GM21717 (cell line): ENCODE measurements around the gene ADAD1.
"Not testable (repeated sequence)": the region's sequence is repeated elsewhere in the genome, so short reads cannot be mapped to it uniquely, and the experiment has no call there.

Experiments
- ATAC-seq: cut with Tn5 transposase; IDR thresholded peaks from one replicate; pipeline ENCODE4 v1.9.1; 2021; ENCODE audit warnings: mild to moderate bottlenecking, moderate library complexity; ENCODE audit not compliant: unreplicated experiment

ADAD1 gene

DNA sequence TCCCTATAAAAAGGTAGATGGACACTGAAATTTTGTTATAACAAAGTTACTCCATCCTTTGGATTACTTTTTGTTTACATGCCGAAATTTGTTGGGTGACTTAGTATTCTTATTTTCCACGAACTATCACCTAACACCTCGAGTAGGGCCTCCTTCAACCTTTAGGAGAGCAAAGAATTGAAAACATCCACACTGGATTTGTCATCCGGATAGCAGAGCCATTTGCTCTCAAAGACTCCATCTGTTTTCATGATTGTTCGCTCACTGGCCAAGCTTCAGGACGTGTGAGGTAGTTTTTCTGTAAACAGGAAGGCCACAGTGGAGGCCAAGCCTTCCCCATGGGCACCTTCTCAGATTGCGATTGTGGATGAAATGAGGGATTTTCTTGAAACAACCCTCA is at the start of gene ADAD1:
ADAD1 (plus strand) TSS at position 301 of the 400 bp plus-strand sequence. CDS start 1,059 bp downstream, outside the sequence.
- no peak for ATAC-seq

DNA sequence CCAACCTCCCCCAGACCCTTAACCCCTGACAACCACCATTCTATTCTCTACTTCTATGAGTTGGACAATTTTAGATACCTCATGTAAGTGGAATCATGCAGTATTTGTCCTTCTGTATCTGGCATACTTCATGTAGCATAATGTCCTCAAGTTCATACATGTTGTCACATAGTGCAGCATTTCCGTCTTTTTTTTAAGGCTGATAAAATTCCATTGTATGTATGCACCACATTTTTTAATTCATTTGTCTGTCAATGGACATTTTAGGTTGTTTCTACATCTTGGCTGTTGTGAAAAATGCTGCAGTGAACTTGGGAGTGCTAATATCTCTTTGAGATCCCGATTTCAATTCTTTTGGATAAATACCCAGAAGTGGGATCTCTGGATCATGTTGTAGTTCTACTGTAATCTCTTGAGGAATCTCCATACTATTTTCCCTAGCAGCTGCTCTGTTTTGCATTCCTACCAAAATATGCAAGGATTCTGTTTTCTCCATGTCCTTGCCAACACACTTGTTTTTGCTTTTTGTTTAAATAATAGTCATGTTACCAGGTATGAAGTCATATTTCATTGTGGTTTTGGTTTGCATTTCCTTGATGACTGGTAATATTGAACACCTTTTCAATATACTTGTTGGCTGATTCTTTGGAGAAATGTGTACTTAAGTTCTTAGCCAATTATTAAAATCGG is 48.8 kb upstream of the ADAD1 start:
- no peak for ATAC-seq

DNA sequence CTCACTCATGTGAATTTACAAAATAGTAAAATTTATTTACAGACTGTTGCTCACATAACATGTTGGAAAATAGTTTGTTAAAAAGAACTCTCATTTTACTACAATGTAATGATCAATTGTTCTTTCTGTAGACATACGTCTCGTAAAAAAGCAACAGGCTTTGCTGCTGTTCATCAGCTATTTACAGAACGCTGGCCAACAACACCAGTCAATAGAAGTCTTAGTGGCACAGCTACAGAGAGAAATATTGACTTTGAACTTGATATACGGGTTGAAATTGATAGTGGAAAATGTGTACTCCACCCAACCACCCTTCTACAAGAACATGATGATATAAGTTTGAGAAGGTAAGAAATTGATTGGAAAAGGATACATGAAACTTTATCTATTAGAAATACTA is 47.6 kb upstream of the ADAD1 start:
- ATAC-seq = no peak

DNA sequence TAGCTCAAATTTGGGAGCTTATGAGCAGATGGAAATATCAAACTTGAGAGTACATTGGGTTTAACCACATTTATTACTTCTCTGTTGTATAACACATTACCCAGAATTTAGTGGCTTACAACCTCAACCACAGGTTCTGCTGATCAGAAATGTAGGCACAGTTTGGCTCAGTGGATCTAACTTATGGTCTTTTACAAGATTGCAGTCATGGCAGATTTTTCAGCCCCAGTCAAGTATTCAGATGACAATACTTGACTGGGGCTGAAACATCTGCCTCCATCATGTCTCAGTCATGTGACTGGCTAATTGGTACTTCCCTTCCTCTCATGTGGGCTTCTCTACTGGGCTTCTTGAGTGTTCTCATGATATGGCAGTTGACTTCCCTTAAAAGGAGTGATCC is 44.0 kb upstream of the ADAD1 start:
- no peak for ATAC-seq

DNA sequence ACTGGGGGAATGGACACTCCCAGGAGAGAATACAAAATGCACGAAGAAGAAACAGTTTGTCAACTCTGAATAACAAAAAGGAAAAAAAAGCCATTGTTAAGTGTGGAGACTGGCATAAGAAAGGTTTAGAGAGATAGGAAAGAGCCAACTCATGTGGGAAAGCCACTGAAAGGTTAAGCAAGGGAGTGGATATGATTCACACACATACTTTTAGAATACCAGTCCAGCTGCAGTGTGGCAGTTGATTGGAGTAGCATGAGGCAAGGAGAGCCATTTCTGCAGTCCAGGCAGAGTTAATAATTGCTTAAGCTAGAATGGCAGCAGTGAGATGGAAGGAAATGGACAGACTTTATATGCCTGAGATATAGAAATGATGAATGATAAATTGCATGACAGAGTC is 36.9 kb upstream of the ADAD1 start:
- ATAC-seq = no peak

DNA sequence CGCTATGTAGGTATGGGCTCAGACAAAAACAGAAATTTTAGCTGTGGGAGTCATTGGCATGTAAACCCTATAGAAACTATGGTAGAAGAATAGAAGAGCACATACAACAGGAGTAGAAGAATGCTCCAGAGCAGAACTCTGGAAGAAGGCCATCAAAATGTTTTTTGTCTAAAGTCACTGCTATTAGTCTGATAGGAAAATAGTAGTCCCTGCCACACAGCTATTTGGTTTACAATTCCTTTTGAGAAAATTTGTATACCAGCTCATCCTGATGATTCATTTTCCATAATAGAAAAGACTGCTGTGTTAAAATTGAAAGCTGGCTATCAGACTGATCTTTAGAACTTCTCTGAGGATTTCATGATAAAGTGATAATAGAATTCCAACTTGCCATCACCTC is 32.8 kb upstream of the ADAD1 start:
- no peak for ATAC-seq

- no peak for ATAC-seq
Observed at GRCh38 chr4:122346503-122346902, 32.3 kb upstream of the ADAD1 start.

DNA sequence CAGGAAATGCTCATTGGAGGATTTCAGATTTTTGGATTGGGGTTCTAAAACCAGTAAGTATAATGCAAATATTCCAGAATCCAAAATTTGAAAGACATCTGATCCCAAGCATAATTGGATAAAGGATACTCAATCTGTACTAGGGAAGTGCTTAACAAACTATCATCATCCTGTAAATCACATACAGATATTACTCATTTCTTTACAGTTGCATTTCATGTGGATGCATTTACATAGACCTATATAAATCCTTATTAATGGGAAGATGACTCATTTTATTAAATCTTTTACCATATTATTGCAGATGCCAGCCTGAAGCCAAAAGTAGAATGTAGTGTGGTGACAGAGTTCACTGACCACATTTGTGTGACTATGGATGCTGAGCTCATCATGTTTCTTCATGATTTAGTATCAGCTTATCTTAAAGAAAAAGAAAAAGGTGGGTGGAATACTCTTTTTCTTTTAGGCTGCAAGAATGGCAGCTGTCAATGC is 22.4 kb upstream of the ADAD1 start:
- no peak for ATAC-seq

GRCh38 chr4:122360754-122361153 is 18.1 kb upstream of the ADAD1 start:
- no peak for ATAC-seq

DNA sequence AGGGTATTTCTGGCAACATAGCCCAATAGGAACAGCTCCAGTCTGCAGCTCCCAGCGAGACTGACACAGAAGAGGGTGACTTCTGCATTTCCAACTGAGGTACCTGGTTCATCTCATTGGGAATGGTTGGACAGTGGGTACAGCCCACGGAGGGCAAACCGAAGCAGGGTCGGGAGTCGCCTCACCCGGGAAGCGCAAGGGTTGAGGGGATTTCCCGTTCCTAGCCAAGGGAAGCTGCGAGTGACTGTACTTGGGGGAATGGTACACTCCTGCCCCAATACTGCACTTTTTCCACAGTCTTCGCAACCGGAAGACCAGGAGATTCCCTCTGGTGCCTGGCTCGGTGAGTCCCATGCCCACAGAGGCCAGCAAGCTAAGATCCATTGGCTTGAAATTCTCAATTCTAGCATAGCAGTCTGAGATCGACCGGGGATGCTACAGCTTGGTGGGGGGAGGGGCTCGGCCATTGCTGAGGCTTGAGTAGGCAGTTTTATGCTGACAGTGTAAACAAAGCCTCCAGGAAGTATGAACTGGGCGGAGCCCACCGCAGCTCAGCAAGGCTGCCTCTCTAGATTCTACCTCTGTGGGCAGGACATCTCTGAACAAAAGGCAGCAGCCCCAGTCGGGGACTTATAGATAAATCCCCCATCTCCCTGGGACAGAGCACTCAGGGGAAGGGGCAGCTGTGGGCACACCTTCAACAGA is 14.0 kb upstream of the ADAD1 start:
- no peak for ATAC-seq

DNA sequence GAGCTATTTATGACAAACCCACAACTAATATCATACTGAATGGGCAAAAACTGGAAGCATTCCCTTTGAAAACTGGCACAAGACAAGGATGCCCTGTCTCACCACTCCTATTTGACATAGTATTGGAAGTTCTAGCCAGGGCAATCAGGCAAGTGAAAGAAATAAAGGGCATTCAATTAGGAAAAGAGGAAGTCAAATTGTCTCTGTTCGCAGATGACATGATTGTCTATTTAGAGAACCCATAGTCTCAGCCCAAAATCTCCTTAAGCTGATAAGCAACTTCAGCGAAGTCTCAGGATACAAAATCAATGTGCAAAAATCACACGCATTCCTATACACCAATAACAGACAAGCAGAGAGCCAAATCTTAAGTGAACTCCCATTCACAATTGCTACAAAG is 10.0 kb upstream of the ADAD1 start:
- ATAC-seq = not testable (repeated sequence)

DNA sequence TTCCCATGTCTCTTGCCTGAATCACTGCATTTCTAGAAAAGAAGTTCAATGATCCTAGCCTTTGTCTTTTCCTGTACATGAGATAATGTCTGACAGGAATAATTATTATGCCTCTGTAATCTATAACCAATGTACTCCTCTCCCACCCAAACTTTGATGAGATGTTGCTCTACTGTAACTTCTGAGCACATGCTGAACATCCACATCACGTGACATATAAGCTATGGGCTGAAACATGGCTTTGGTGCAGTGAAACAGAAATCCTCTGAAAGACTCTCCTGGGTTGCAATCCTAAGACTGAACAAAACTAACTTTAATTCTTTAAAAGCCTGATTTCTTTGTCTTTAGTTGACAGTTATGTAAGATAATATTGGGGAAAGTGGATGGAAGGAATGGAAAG is 1.5 kb upstream of the ADAD1 start:
- no peak for ATAC-seq

GRCh38 chr4:122379239-122379638 is 428 bp downstream of the ADAD1 start:
- no peak for ATAC-seq

GRCh38 chr4:122383341-122383740 is 4.5 kb downstream of the ADAD1 start:
- ATAC-seq = no peak

- ATAC-seq = no peak
Observed at GRCh38 chr4:122384245-122384644, 5.4 kb downstream of the ADAD1 start.

DNA sequence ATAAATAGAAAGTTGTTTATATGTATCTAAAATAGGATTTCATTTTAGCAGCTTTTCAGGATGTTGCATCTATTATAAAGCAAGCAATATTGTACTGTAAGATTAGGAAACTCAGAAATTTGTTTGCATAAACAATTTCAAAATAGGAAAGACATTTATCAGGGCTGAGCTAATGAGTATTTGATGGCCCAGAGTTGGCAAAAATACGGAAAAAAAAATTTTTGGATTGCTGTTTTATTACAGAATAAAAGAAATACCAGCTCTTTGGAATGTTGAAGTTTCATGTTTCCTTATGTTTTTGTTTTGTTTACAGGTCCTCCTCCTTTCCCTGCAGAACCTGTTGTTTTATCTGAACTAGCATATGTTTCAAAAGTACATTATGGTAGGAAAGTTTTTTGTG is 14.5 kb downstream of the ADAD1 start:
- no peak for ATAC-seq

DNA sequence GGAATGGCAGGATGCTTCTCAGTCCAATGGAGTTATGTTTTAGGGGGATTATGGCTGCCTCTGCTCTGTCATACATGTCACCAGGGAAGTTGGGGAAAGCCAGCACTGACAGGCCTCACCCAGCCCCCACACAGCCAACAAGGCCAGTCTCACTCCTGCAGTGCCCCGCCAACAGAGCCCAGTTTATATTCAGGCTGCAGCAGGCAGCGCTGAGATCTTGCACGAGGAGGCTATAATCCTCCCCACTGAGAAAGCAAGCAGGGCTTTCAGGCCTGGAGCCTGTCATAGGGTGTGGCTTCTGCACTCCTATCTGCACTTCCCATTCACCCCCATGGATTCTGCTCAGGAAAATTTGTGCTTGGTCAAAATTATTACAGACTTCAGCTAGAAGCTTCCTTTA is 25.1 kb downstream of the ADAD1 start:
- ATAC-seq = no peak

GRCh38 chr4:122412547-122412946 is 33.7 kb downstream of the ADAD1 start:
- peak; percentile 76 for ATAC-seq

- ATAC-seq = no peak
Observed at GRCh38 chr4:122423246-122423645, 44.4 kb downstream of the ADAD1 start.

- ATAC-seq = no peak
Observed at GRCh38 chr4:122431351-122431750, 52.5 kb downstream of the ADAD1 start.

GRCh38 chr4:122434285-122434684 is 55.5 kb downstream of the ADAD1 start:
- no peak for ATAC-seq

- ATAC-seq = no peak
Observed at GRCh38 chr4:122450847-122451246, 72.0 kb downstream of the ADAD1 start.
